IMR-90 (cell line): ENCODE measurements around the gene KCNT1. TPM values are rescaled to one million over a fixed set of nuclear protein-coding genes. Genes with fewer than 3 reads are reported as not detected.

ENCODE experiments used
- ATAC-seq: fragments of 200-7000 bp; cut with Tn5 transposase; 2 replicates; pipeline ENCODE4 v1.9.1; 2020; ENCODE audit warnings: low read depth, mild to moderate bottlenecking, moderate library complexity
- BruUV-seq: library from RNA; stranded (reverse); fragments of 400-500 nt; replicated peaks from 2 replicates; lab custom pipeline; 2021; lab: Mats Ljungman, UMichigan
- CTCF ChIA-PET: fragments of 300-600 bp; formaldehyde crosslinking; extraction: SDS; loops from one replicate; lab custom pipeline; 2021; ENCODE audit warnings: antibody characterized with exemption; lab: Yijun Ruan, JAX
- POLR2A ChIA-PET: fragments of 300-600 bp; sonication (Branson Sonifier 250); formaldehyde crosslinking; loops from one replicate; lab custom pipeline; 2022; ENCODE audit warnings: antibody characterized with exemption; ENCODE audit not compliant: unreplicated experiment; lab: Charles Lee
- DNase-seq: peaks from one replicate; pipeline ENCODE4 v3.0.0; 2013
- H2AFZ ChIP-seq: replicated peaks from 2 replicates; pipeline ENCODE3; 2013; ENCODE audit warnings: low read length, mild to moderate bottlenecking; ENCODE audit not compliant: poor library complexity
- H2AK5ac ChIP-seq: 2 replicates; pipeline ENCODE4 v1.6.1; 2013; ENCODE audit warnings: low read depth, low read length, inconsistent platforms
- H2AK9ac ChIP-seq: replicated peaks from 2 replicates; pipeline ENCODE3; 2013; ENCODE audit warnings: mild to moderate bottlenecking, low read depth, low read length, moderate library complexity; ENCODE audit not compliant: poor library complexity
- H2BK120ac ChIP-seq: 2 replicates; pipeline ENCODE4 v1.6.1; 2013; ENCODE audit warnings: low read depth, low read length, inconsistent platforms
- H2BK15ac ChIP-seq: 3 replicates; pipeline ENCODE4 v1.6.1; 2013; ENCODE audit warnings: low read depth, low read length, inconsistent platforms
- H2BK20ac ChIP-seq: 2 replicates; pipeline ENCODE4 v1.6.1; 2013; ENCODE audit warnings: low read depth, mild to moderate bottlenecking, inconsistent platforms, low read length, moderate library complexity
- H2BK5ac ChIP-seq: 2 replicates; pipeline ENCODE4 v1.6.1; 2013; ENCODE audit warnings: mild to moderate bottlenecking, low read depth, low read length, inconsistent platforms; ENCODE audit not compliant: poor library complexity, severe bottlenecking
- H3K14ac ChIP-seq: replicated peaks from 2 replicates; pipeline ENCODE4 v1.6.1; 2013; ENCODE audit warnings: low read depth, low read length, inconsistent platforms
- H3K18ac ChIP-seq: 2 replicates; pipeline ENCODE4 v1.6.1; 2013; ENCODE audit warnings: low read depth, low read length, control low read depth
- H3K23ac ChIP-seq: 2 replicates; pipeline ENCODE4 v1.6.1; 2013; ENCODE audit warnings: low read depth, low read length, inconsistent platforms
- H3K27ac ChIP-seq: 2 replicates; pipeline ENCODE4 v1.5.1; 2013; ENCODE audit warnings: mild to moderate bottlenecking, control low read depth, low read length; ENCODE audit not compliant: insufficient read depth
- H3K27me3 ChIP-seq: 2 replicates; pipeline ENCODE4 v1.6.1; 2013; ENCODE audit warnings: low read length; ENCODE audit not compliant: control insufficient read depth, insufficient read depth
- H3K36me3 ChIP-seq: 2 replicates; pipeline ENCODE4 v1.6.1; 2013; ENCODE audit warnings: low read length, mixed read lengths; ENCODE audit not compliant: control insufficient read depth, insufficient read depth
- H3K4ac ChIP-seq: 2 replicates; pipeline ENCODE4 v1.6.1; 2013; ENCODE audit warnings: low read depth, low read length, inconsistent platforms
- H3K4me1 ChIP-seq: 2 replicates; pipeline ENCODE4 v1.6.1; 2013; ENCODE audit warnings: low read length, mixed read lengths; ENCODE audit not compliant: control insufficient read depth, insufficient read depth
- H3K4me2 ChIP-seq: 2 replicates; pipeline ENCODE4 v1.6.1; 2013; ENCODE audit warnings: low read depth, mild to moderate bottlenecking, control low read depth, low read length, moderate library complexity
- H3K4me3 ChIP-seq: 2 replicates; pipeline ENCODE4 v1.5.1; 2013; ENCODE audit warnings: low read depth, mild to moderate bottlenecking, control low read depth, low read length, moderate library complexity; ENCODE audit not compliant: insufficient read depth
- H3K56ac ChIP-seq: 2 replicates; pipeline ENCODE4 v1.6.1; 2013; ENCODE audit warnings: low read length, inconsistent platforms; ENCODE audit not compliant: insufficient read depth; ENCODE audit errors: extremely low read depth
- H3K79me1 ChIP-seq, 2 experiments: 2 replicates each; pipeline ENCODE4 v1.6.1; 2013; ENCODE audit warnings: low read length in 2 of 2, inconsistent platforms in 1 of 2, low read depth in 1 of 2
- H3K9ac ChIP-seq: 2 replicates; pipeline ENCODE4 v1.6.1; 2013; ENCODE audit warnings: low read depth, low read length, control low read depth
- H3K9me1 ChIP-seq: 2 replicates; pipeline ENCODE4 v1.6.1; 2013; ENCODE audit warnings: low read length, inconsistent platforms; ENCODE audit not compliant: insufficient read depth
- H3K9me3 ChIP-seq: 2 replicates; pipeline ENCODE4 v1.6.1; 2013; ENCODE audit warnings: low read length; ENCODE audit not compliant: control insufficient read depth, insufficient read depth
- H4K20me1 ChIP-seq: 2 replicates; pipeline ENCODE4 v1.6.1; 2013; ENCODE audit warnings: low read length, inconsistent platforms; ENCODE audit not compliant: insufficient read depth
- H4K5ac ChIP-seq: 2 replicates; pipeline ENCODE4 v1.6.1; 2013; ENCODE audit warnings: mild to moderate bottlenecking, low read depth, low read length, control low read depth
- H4K8ac ChIP-seq, 2 experiments: 2 replicates each; pipeline ENCODE4 v1.6.1; 2013; ENCODE audit warnings: low read depth in 2 of 2, low read length in 2 of 2, control low read depth in 1 of 2, inconsistent platforms in 1 of 2
- H4K91ac ChIP-seq: 2 replicates; pipeline ENCODE4 v1.6.1; 2013; ENCODE audit warnings: low read depth, low read length, inconsistent platforms; ENCODE audit not compliant: insufficient read depth
- BHLHE40 ChIP-seq: fragments of 150-350 bp; IDR thresholded peaks from 2 replicates; pipeline ENCODE4 v1.6.1; 2016; ENCODE audit warnings: mild to moderate bottlenecking, low read depth, low read length
- CEBPB ChIP-seq: IDR thresholded peaks from 2 replicates; pipeline ENCODE4 v1.6.1; 2012; ENCODE audit warnings: low read depth, low read length, improper control_type of control experiment
- CHD1 ChIP-seq: IDR thresholded peaks from 2 replicates; pipeline ENCODE4 v1.6.1; 2012; ENCODE audit warnings: low read depth, low read length, improper control_type of control experiment
- CTCF ChIP-seq: conservative IDR thresholded peaks from 2 replicates; pipeline ENCODE4 v1.5.1; 2012; ENCODE audit warnings: mild to moderate bottlenecking, low read depth, low read length, improper control_type of control experiment
- ELK1 ChIP-seq: fragments of 150-350 bp; IDR thresholded peaks from 2 replicates; pipeline ENCODE4 v1.6.1; 2016; ENCODE audit warnings: low read depth, mild to moderate bottlenecking, low read length, moderate library complexity, borderline replicate concordance
- FOS ChIP-seq: fragments of 150-350 bp; IDR thresholded peaks from 2 replicates; pipeline ENCODE4 v1.6.1; 2016; ENCODE audit warnings: low read depth, low read length
- MAFK ChIP-seq: IDR thresholded peaks from 2 replicates; pipeline ENCODE4 v1.6.1; 2012; ENCODE audit warnings: low read depth, low read length, improper control_type of control experiment
- MAZ ChIP-seq: IDR thresholded peaks from 2 replicates; pipeline ENCODE4 v1.6.1; 2012; ENCODE audit warnings: low read depth, mild to moderate bottlenecking, low read length, improper control_type of control experiment, moderate library complexity, borderline replicate concordance
- MXI1 ChIP-seq: IDR thresholded peaks from 2 replicates; pipeline ENCODE4 v1.6.1; 2012; ENCODE audit warnings: low read depth, mild to moderate bottlenecking, low read length, moderate library complexity, borderline replicate concordance
- NFE2L2 ChIP-seq: fragments of 150-350 bp; IDR thresholded peaks from 2 replicates; pipeline ENCODE4 v1.6.1; 2016; ENCODE audit warnings: low read depth, mild to moderate bottlenecking, low read length
- POLR2A ChIP-seq: IDR thresholded peaks from 2 replicates; pipeline ENCODE4 v1.6.1; 2012; ENCODE audit warnings: mild to moderate bottlenecking, low read depth, low read length
- RAD21 ChIP-seq: IDR thresholded peaks from 2 replicates; pipeline ENCODE4 v1.6.1; 2012; ENCODE audit warnings: low read length, improper control_type of control experiment
- RCOR1 ChIP-seq: IDR thresholded peaks from 2 replicates; pipeline ENCODE4 v1.6.1; 2012; ENCODE audit warnings: mild to moderate bottlenecking, low read length, improper control_type of control experiment; ENCODE audit not compliant: insufficient replicate concordance
- RFX5 ChIP-seq: IDR thresholded peaks from 2 replicates; pipeline ENCODE4 v1.8.0; 2012; ENCODE audit warnings: low read depth, mild to moderate bottlenecking, low read length, moderate library complexity
- SMC3 ChIP-seq: fragments of 150-350 bp; IDR thresholded peaks from 2 replicates; pipeline ENCODE4 v1.6.1; 2016; ENCODE audit warnings: low read depth, mild to moderate bottlenecking, antibody characterized with exemption, low read length, moderate library complexity
- WGBS, 2 experiments: methylation state at CpG; one replicate each; pipeline versions ENCODE4 v1.1.5 to v1.1.7; 2013; ENCODE audit warnings: missing lambda C conversion rate in 2 of 2; ENCODE audit not compliant: insufficient read length in 1 of 2; ENCODE audit errors: extremely low coverage in 2 of 2; 5-methylcytosine and 5-hydroxymethylcytosine counted together
- dilution Hi-C: fragments of 300-500 bp; cut with HindIII; formaldehyde crosslinking; loops from one replicate; pipeline ENCODE4 v1.14.3; 2018; ENCODE audit warnings: low sequenced_read_pairs; ENCODE audit not compliant: unreplicated experiment
- in situ Hi-C: fragments of 300-500 bp; cut with MboI; formaldehyde crosslinking; loops from 3 replicates; pipeline ENCODE4 v1.14.3; 2019; ENCODE audit warnings: low sequenced_read_pairs, inconsistent platforms, mixed read lengths
- intact Hi-C: fragments of 100-400 bp; cut with micrococcal nuclease; formaldehyde crosslinking; loops from 2 replicates; pipeline ENCODE4 v1.10.0; 2022
- polyA plus RNA-seq, 3 experiments: library from polyadenylated mRNA; depleted of rRNA; stranded (reverse); fragments of >200 nt; gene quantifications; 2 replicates each; pipeline ENCODE4 v1.2.3, GENCODE V29; 2012; ENCODE audit warnings: low replicate concordance in 1 of 3
- total RNA-seq: library from RNA; depleted of rRNA; stranded (reverse); fragments of >200 nt; gene quantifications from 2 replicates; pipeline ENCODE4 v1.2.3, GENCODE V29; 2012
- TF ChIP-seq, protein P1 (sequence below): fragments of 150-350 bp; IDR thresholded peaks from 2 replicates; pipeline ENCODE4 v1.6.1; 2017; ENCODE audit warnings: mild to moderate bottlenecking, antibody characterized with exemption, low read length, low read depth

Gene KCNT1
- total and polyA plus RNA-seq, 2 of the 4 experiments (the other 2 are of a cell fraction) = not detected

GRCh38 chr9:135805422-135806022 lies 103.5 kb downstream of the KCNT1 start:
- ChIA-PET POLR2A (no interaction called here), CTCF (no interaction called here)
- no peak overlapping the region for H2BK5ac ChIP-seq
- no peak overlapping the region for H2BK15ac ChIP-seq
- H3K9ac ChIP-seq = no peak overlapping the region
- H4K5ac ChIP-seq = no peak overlapping the region
- 90% methylated on average over 6 of the region's 22 CpGs; no CpG with 5 or more reads in 1 of the 2 experiments for WGBS, 2 experiments
- no peak for TF ChIP-seq MXI1
- no peak for TF ChIP-seq BHLHE40
- no peak for TF ChIP-seq RFX5
- TF ChIP-seq NFE2L2 = no peak
- TF ChIP-seq, protein P1, sequence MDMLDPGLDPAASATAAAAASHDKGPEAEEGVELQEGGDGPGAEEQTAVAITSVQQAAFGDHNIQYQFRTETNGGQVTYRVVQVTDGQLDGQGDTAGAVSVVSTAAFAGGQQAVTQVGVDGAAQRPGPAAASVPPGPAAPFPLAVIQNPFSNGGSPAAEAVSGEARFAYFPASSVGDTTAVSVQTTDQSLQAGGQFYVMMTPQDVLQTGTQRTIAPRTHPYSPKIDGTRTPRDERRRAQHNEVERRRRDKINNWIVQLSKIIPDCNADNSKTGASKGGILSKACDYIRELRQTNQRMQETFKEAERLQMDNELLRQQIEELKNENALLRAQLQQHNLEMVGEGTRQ = no peak
- no peak for TF ChIP-seq CHD1
- no peak for TF ChIP-seq FOS
- TF ChIP-seq RCOR1 = no peak
- TF ChIP-seq CEBPB = no peak
- no peak for TF ChIP-seq ELK1
- TF ChIP-seq MAZ = no peak
- no peak for TF ChIP-seq MAFK
- no peak for TF ChIP-seq POLR2A
- no peak for TF ChIP-seq SMC3
- TF ChIP-seq RAD21 = no peak
- no peak for TF ChIP-seq CTCF
- no peak overlapping the region for H3K14ac ChIP-seq
- no peak overlapping the region for H2BK20ac ChIP-seq
- H3K36me3 ChIP-seq = peaks cover 7% of the 10 kb centered on the region
- dilution Hi-C loops (no loop called here), in situ Hi-C loops (no loop called here), intact Hi-C loops (no loop called here)
- no peak overlapping the region for H3K4ac ChIP-seq
- H4K8ac ChIP-seq = no peak overlapping the region
- H3K4me1 ChIP-seq = peaks cover 6% of the 10 kb centered on the region
- no peak overlapping the region for H2AFZ ChIP-seq
- H3K4me3 ChIP-seq = no peak overlapping the region
- no peaks in the 10 kb centered on the region for H3K9me3 ChIP-seq
- no peak overlapping the region for H2AK5ac ChIP-seq
- H3K27me3 ChIP-seq = no peaks in the 10 kb centered on the region
- H3K18ac ChIP-seq = no peak overlapping the region
- DNase-seq (no peak), ATAC-seq (no peak; the same call in 1 of the 2 replicates)
- H2BK120ac ChIP-seq = no peak overlapping the region
- H2AK9ac ChIP-seq = peak overlapping the region; percentile 30
- H4K91ac ChIP-seq = no peak overlapping the region
- BruUV-seq = no TSS peak
- H3K27ac ChIP-seq = no peak overlapping the region
- H3K79me1 ChIP-seq = peaks cover 0 to 3% of the 10 kb centered on the region in 2 experiments; a peak in 1 of 4 replicates
- H3K56ac ChIP-seq = no peak overlapping the region
- peaks cover 11% of the 10 kb centered on the region; the same call in 1 of the 2 replicates for H3K9me1 ChIP-seq
- H3K4me2 ChIP-seq = no peak overlapping the region
- 0 out of 2 replicates have a peak, but pooled peaks cover 5% of the 10 kb centered on the region for H4K20me1 ChIP-seq
- no peak overlapping the region for H3K23ac ChIP-seq
